ENCODE data around the gene NPY2R.

Gene NPY2R

GRCh38 chr4:155208258-155209054 is at the start of gene NPY2R:
NPY2R (plus strand) TSS chr4:155208636; CDS start chr4:155213940, 5,304 bp downstream.
- no peak for DNase-seq

- DNase-seq = no peak
Observed at GRCh38 chr4:155161357-155161756, 47.1 kb upstream of the NPY2R start.

DNA sequence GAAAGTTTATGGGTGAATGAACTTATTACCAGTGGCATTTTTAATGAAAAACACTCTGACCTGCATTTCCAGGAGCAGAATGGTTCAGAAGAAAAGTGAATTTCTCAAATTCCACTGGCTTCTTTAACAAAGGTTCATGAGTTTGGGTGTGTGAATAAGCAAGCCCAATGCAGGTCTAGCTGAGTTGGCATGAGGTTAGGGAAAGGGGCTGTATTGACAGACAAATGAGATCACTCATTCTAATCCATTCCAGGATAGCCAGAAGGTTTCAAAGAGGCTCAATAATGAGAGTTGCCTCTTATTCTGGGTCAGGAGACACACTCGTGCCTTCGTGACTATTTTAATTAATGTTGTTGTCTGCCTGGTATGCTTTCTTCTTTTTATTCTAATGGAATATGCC is 43.7 kb upstream of the NPY2R start:
- no peak for DNase-seq

GRCh38 chr4:155170569-155170968 is 37.9 kb upstream of the NPY2R start:
- DNase-seq = no peak

DNA sequence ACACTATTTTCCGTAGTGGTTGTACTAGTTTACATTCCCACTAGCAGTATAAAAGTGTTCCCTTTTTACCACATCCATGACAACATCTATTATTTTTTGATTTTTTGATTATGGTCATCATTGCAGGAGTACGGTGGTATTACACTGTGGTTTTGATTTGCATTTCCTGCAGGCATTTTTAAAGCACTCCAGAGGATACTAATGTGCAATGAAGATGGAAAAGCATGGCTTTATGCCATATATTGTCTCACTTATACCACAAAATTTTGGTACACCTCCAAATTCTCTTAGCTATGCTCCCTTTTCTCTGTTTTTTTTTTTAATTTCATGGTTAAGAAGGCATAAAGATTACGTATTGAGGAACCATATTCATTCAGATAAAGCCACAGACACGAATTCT is 35.1 kb upstream of the NPY2R start:
- no peak for DNase-seq

GRCh38 chr4:155174668-155175067 is 33.8 kb upstream of the NPY2R start:
- no peak for DNase-seq

- DNase-seq = no peak
Observed at GRCh38 chr4:155179216-155179615, 29.2 kb upstream of the NPY2R start.

DNA sequence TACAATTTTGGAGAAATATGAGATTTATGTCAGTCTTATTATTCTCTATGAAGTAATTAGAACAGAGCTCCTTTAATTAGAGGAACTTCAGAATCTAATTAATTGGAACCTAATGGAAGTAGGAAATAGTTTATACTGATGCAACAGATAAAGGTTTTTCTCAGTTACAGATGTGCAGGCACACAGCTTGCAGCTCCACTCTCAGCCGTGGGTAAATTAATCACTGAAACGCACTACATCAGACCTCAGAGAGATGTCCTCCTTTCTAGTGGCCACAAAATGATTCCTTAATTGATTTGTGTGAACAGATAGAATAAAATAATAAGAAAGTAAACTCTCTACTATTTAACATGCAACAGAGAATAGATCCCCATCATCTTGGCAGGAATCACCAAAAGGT is 21.5 kb upstream of the NPY2R start:
- no peak for DNase-seq

- DNase-seq = no peak
Observed at GRCh38 chr4:155187989-155188388, 20.4 kb upstream of the NPY2R start.

DNA sequence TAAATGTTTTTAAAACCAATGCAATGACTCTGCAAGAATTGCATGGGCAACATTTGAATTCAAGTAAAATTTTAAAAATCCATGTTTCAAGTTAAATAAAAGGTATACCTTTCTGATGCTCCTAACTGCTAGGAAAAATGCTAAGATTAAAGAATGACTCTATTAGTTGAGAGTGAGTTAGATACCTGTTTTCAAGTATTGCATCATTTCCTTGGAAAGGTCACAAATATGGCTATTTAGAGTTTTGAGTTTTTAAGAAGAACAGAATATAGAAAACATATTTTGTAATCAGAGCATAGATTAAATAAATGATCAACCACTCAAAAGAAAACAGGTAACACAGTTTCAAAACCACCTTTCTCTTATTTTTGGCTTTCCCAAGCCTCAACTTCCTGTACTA is 18.3 kb upstream of the NPY2R start:
- DNase-seq = no peak

- no peak for DNase-seq
Observed at GRCh38 chr4:155197757-155198156, 10.7 kb upstream of the NPY2R start.

DNA sequence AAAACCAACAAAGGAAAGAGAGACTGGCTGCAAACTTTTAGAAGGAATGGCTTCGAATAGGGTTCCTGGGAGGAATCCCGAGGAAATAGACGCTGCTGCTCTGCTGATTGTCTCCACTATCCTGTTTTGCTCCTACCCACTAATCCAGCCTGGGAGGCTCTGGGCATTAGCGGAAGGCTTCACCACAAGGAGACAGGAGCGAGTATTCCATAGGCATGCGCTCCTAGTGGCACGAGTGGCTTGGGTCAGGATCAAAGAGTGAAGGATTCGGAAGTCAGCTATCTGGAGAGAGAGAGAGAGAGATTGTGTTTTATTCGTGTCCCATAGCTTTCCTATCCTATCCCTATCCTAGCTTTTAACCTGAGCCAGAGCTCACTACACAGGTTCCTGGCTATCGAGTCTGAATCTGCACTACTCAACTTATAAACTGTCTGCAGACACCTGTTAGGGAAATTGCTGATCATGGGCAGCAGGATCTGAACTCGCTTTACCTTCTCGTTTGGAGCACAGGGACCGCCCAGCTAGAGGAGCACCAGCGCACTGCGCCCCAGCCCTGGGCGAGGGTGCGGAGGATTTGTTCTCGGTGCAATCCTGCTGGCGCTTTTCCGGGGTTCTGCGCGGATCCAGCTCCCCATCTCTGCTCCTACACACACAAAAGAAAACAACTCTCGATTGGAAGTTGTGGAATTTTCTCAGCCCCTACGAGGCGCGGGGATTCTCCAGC is 740 bp upstream of the NPY2R start:
- DNase-seq = no peak

- no peak for DNase-seq
Observed at GRCh38 chr4:155220025-155220424, 11.6 kb downstream of the NPY2R start.

DNA sequence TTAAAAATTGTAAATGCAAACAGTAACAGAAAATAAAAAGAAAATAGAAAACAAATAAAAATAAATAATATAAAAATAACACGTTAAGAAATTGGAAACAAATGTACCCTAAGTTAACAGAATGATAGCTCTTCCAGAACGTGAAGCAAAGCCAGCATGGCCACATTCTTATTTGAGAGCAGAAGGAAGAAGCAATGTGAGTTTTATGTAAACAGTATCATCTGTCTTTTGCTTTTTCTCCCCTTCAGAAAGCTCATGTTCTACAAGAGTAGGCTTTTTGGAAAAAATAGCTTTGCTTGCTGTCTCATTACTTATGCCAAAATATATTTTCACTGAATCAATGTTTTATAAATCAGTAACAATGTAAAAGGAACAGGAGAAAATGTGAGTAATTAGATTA is 18.7 kb downstream of the NPY2R start:
- no peak for DNase-seq

DNA sequence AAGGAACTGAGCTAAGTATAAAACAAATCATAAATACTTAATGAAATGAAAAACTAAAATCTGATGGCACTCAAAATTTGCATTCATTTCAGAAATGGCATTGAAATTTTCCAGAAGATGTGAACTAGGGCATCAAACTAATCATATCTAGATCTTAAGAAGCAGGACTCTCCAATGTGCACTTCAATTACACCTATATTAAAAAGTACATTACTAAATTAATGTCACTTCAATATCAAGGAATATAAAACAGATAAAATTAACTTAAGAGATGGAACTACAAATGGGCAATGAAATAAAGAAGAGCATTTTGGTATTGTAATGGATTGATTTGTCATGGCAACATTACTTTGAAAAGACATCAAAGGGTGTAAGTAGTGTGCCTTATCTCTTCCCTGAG is 20.3 kb downstream of the NPY2R start:
- no peak for DNase-seq

DNA sequence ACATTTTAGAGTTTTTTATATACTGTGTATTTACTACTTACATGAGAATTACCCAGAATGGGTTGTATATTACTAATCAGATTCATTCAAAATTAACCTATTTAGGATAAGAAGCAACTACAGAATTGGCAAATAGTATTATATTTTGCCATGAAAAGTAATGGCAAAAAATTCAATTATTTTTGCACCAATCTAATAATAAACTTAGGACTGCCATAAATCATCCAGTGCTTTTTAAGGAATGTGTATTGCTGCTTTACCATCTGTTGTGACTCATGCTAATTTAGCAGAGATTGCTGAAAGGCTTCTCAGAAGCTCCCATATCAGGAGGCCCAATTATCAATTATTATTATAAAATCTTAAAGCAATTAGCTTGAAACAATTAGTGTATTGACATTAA is 24.0 kb downstream of the NPY2R start:
- DNase-seq = no peak

DNA sequence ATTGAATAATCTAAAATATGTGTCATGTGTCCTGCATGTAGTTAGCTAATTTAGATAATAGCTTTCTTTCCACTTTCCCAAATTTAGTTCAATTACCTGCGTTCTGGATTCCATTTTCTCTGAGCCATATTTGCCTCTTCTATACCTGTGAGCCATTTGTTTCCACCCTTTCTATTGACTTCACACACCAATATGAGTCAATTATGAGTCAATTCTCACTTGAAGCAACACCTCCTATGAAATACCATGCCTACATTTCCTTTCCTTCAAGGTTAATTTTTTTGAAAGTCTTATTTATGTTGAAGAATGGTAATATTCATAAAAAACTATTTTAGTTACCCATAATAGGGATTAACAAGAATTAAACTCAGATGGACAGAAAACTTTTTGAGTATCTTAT is 25.8 kb downstream of the NPY2R start:
- DNase-seq = no peak

GRCh38 chr4:155237567-155237966 is 29.1 kb downstream of the NPY2R start:
- no peak for DNase-seq

DNA sequence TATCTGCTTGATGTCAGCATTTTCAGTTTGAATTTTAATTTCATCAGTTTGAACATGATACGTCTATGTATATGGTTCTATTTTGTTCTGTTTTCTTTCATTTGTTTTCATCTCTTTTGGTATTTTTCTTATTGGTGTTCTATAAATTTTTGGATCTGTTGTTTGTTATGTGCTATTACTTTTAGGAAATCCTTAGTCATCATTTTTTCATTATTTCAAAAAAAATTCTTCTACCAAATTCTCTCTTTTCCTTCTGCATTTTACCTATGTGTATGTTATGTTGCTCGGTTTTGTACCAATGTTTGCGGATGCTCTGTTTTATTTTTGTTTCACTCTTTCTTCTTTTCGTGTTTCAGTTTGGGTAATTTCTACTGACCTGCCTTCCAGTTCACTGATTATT is 32.8 kb downstream of the NPY2R start:
- no peak for DNase-seq

DNA sequence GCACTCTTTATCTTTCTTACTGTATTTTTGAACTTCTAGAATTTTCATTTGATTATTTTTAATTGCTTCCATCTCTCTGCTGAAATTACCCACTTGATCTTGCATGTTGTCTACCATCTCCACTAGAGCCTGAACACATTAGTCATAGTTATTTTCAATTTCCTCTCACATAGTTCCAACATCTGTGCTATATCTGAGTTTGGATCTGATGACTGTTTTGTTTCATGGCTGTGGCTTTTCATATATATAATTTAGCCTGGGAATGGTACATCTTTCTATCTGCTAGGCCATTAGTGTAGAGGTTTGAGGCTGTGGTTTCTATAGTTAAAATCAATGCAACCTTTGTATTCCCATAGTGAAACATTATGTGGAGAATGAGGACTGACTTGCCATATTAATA is 33.2 kb downstream of the NPY2R start:
- no peak for DNase-seq

GRCh38 chr4:155245105-155245504 is 36.7 kb downstream of the NPY2R start:
- no peak for DNase-seq

DNA sequence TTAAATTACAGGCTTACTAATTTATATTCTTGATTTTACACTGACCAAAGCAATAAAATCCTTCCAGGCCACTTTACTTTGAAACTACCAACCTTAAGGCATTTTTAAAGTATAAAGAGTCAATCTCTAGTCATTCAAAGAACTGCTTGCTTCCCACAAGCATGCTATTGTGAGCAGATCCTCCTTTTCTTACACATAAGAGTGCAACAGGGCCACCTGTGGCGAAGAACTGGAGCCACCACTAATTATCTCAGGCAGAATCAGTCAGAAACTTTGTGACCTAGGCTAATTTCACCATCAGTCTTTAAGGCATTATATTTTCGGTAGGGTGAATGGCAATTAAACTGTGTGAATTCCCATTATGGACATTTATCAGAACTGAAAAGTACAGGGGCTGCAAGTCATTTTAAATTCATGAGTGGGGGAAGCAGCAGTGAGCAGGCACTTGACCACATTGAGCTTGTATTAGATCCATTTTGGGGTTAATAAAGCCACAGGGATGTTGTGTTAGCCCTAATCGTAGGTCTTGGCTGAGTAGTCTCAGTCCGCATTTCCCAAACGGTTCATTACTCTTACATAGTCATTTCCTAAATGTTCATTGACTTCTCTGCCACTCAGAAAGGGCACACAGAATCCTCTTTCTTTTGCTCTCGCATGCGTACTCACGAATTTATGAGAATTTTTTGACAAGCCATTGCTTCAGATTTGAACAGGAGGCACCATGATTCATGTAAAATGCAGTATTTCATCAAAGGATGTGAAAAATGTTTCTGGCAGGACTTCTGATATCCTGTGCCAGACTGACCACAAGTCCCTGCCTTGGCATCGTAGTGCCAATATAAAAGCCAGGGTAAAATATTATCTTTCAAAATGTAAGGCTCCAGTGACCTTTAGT is 39.8 kb downstream of the NPY2R start:
- DNase-seq = no peak

GRCh38 chr4:155249016-155249566 is 40.7 kb downstream of the NPY2R start:
- no peak for DNase-seq

All from inflammatory macrophage treated with lipopolysaccharide for 4 hours (primary cell).